GM12872 (cell line): ENCODE results near the gene FAM151A.

ENCODE experiments used
- CTCF ChIP-seq: IDR thresholded peaks from 3 replicates; pipeline ENCODE4 v1.5.1; 2011; ENCODE audit warnings: low read depth, mild to moderate bottlenecking, low read length, moderate library complexity; ENCODE audit not compliant: insufficient read depth

Gene FAM151A

GRCh38 chr1:54564312-54565112 is 58.8 kb downstream of the FAM151A start:
- no peak for TF ChIP-seq CTCF

- no peak for TF ChIP-seq CTCF
Observed at GRCh38 chr1:54559771-54560231, 63.5 kb downstream of the FAM151A start.
